ENCODE results near the gene TUBA8.
"Not testable (repeated sequence)": the region's sequence is repeated elsewhere in the genome, so short reads cannot be mapped to it uniquely, and the experiment has no call there.

Gene TUBA8

GRCh38 chr22:18105981-18106380, 4.6 kb upstream of the TUBA8 start:
- DNase-seq (ENCODE audit: low spot score) = not testable (repeated sequence)

GRCh38 chr22:18106550-18107341, 3.9 kb upstream of the TUBA8 start:
- not testable (repeated sequence) for DNase-seq (ENCODE audit: low spot score)

- DNase-seq (ENCODE audit: low spot score) = no peak
Measured at GRCh38 chr22:18108187-18108586, 2.4 kb upstream of the TUBA8 start.

DNA sequence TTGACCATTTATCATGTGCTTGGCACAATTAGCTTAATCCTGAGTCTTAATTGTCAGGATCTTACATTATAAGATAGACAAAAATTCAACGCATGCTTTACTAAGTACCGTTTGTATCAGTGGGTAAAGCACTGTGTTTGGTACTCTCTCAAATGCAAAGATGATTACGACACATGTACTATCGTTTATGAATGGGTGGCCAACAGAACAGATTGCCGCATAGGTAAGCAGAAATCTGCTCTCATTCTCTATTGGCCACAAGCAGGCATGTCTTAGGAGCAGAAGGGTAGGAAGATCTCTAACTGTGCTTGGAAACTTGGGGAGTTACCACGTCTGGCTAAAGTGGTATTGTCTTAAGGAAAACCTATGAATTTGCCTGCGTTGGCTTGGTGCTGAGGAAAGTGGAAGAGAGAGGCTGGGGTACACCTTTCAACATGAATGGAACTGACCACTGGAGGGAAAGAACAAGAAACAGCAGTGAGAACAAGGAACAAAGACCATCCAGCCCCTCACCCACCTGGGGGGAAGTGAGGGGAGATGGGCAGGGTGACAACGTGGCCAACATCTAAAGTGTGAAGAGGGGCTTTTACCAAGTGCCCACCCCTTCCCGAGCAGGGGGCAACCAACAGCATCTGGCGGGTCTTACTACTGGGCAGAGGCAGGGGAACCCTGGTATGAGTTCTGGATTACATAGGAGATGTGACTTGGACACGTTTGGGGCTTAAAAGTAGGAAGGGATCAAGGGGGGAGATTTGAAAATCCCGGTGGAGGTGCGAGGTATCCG, 1.0 kb upstream of the TUBA8 start:
- no peak for DNase-seq (ENCODE audit: low spot score)

DNA sequence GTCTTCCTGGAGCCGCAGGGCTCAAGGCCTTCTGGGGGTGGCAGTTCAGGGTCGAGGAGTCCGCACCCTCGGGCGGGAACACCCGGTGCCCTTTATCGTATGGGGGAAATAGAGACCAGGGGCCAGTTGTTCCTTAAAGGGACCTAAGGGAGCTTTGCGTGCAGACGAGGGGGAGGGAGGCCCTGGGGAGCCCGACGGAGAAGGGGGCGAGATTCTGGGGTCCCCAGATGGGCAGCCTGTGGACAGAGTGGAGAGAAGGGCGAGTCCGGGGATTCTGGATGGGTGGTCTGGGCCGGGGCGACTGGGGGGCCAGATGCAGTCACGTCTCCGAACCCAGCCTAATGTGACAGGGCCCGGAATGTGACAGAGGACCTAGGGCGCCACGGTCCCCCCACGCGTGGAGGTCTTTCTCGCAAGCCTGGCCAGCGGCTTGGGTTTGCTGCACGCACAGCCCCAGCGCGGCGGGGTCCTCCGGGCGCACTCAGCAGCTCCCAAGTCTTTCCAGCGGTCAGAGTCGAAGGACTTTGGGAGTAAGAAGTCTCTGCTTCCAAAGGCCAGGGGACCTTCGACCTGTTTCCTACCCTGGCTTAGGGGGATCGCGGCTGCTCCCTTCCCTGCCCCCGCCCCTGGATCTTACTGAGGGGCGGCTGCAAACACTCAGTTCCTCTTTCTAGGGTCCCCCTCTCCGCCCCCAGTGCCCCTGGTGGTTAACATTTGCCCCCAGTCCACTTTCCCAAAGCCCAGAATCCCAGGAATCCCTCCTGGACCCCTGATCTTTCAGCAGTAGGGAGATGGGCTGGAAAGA, 547 bp downstream of the TUBA8 start:
- DNase-seq (ENCODE audit: low spot score) = no peak

GRCh38 chr22:18111759-18112330, 1.2 kb downstream of the TUBA8 start:
- no peak for DNase-seq (ENCODE audit: low spot score)

DNA sequence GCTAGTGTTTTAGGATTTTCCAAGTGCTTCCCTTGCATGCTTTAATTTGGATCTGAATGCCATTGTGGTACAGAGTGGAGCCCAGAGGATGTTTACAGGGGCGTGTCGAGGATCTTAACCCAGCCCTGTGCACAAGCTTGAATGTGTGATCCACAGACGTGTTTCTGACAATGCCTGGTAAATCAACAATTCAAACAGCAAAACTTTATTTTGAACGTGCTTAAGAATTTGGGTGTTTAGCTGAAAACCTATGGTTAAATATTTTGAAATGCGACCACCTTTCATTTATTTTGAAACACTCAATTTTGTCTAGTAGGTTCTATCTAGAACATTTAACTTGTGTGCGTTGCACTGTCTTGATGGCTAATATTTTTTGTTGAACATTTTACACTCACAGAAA, 1.8 kb downstream of the TUBA8 start:
- DNase-seq (ENCODE audit: low spot score) = no peak

DNA sequence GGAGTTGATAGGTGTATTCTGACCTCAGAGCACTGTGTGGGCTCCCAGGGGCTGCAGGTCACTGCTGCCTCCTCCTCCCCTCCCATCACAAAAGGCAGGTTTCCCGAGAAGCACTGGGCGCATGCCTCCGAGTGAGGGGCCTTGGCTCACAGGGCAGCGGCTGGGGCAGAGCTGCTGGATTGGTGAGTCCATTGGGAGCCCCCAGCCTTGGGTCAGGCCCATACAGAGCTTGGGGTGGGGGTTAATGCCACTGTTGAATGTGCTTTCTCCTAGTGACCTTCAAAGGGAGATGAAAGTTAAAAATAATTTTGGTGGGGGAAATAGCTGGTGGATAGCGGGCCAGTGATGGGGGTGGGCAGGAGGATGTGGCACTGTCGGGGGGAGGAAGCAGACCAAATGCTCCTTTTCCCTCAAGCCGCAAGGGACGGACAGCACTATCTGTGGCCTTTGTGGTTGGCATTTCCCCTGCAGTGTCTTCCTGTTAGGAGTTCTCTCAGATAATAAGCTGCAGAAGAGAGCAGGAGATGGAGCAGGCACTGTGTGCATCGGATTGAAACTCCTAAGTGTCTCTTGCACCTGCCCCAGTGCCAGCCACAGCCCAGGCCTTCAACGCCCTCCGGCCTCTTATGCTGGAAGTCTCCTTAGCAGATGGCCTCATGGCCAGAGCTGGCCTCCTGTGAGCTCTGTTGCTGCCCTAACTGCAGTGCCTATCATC, 3.2 kb downstream of the TUBA8 start:
- DNase-seq (ENCODE audit: low spot score) = no peak

GRCh38 chr22:18114495-18114894, 3.9 kb downstream of the TUBA8 start:
- no peak for DNase-seq (ENCODE audit: low spot score)

- no peak for DNase-seq (ENCODE audit: low spot score)
Measured at GRCh38 chr22:18114976-18115652, 4.5 kb downstream of the TUBA8 start.

- no peak for DNase-seq (ENCODE audit: low spot score)
Measured at GRCh38 chr22:18115906-18116371, 5.3 kb downstream of the TUBA8 start.

DNA sequence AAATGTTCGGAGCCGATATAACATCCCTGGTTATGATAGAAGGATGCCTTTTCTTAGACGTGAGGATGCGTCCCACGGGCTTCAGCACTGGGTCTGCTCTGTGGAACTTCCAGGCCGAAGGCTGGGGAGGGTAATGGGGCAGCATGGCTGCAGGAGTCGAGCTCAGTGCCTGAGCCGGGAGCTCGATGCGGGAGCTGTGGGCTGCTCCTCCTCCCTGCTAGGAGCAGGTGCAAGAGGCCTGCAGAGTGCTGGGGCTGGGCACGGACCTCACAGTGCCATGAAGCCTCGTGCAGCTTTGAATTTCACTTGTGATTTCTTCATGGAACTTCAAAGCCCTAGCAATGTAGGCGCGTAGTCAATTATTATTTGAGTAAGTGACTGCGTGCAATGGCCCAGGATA, 6.0 kb downstream of the TUBA8 start:
- DNase-seq (ENCODE audit: low spot score) = no peak

DNA sequence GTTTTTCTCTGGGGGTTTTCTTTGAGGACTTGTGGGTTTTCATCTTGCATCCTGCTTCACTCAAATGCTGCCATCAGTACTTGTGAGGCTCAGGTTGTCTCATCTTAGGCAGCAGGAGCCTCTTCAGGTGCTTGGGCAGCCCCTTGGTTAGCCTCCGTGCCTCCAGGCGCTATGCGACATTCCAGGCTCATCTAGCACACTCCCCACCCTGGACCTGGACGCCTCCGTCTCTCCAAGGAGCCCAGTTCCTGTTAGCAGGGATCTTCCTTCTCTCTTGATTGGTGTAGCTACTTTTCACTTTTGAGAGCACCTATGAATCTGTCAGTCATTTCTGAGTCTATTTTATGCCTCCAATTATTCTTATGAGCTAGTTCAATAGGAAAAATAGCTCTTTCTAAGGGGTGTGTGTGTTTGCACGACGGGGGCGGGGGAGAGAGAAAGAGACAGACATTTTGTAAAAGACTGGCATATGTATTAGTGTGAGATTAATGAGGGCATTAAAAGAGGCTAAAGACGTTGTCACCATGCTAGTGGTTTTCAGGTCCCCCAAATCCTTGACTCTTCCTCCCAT, 7.8 kb downstream of the TUBA8 start:
- DNase-seq (ENCODE audit: low spot score) = no peak

DNA sequence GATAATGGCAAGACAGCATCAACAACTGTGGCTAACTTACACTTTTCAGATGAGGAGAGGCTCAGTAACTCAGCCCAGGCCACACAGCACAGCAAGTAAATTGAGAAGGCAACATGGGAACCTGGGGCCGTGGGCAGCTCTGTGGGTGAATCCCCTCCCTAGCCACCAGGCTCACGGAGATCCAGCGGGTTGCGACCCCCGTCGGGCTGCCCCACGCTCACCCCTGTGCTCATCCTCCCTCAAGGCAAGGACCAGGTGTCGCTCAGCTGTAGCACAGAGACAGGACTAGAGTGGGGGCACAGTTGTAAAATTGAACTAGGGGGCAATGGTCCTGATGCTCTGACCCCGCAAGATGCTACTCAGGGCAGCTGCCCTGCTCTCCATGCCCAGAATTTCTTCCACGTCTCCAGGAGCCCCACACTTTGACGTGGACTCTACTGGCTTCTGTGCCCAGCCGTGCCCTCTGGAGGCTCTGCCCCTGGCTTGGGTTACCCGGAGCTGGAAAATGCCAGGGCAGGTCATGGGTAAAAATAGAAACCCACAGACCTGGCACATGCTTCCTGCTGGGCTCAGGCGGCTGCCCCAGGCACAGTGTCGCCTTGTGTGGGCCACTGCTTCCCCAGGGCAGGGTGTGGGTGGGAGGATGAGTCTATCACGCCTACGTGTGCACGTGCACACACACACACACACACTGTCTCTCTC, 9.0 kb downstream of the TUBA8 start:
- no peak for DNase-seq (ENCODE audit: low spot score)

GRCh38 chr22:18120857-18121256, 10.2 kb downstream of the TUBA8 start:
- no peak for DNase-seq (ENCODE audit: low spot score)

DNA sequence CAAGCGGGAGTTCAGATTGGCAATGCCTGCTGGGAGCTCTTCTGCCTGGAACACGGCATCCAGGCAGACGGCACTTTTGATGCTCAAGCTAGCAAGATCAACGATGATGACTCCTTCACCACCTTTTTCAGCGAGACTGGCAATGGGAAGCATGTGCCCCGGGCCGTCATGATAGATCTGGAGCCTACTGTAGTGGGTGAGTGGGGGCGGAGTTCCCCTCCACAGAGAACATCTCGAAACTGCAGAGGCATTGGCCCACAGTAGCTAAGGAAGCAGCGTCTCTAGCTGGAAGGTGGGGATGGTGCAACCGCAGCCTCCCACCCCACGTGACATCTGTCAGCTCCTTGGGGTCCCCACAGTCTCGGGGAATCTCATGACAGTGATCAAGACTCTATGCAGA, 10.9 kb downstream of the TUBA8 start:
- no peak for DNase-seq (ENCODE audit: low spot score)

GRCh38 chr22:18121954-18122554, 11.4 kb downstream of the TUBA8 start:
- DNase-seq (ENCODE audit: low spot score) = no peak

DNA sequence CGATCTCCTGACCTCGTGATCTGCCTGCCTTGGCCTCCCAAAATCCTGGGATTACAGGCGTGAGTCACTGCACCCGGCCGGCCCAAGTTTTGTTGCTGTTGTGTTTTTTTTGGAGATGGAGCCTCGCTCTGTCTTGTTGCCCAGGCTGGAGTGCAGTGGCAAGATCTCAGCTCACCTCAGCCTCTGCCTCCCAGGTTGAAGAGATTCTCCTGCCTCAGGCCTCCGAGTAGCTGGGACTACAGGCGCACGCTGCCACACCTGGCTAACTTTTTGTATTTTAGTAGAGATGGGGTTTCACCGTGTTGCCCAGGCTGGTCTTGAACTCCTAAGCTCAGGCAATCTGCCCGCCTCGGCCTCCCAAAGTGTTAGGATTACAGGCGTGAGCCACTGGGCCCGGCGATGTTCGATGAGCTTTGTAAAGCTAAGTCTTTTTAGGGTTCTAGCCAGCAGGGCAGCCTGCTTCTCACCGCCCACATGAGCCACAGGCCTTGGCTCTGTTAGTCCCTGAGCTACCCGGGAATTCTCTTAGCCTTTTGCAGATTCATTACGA, 12.9 kb downstream of the TUBA8 start:
- DNase-seq (ENCODE audit: low spot score) = not testable (repeated sequence)

DNA sequence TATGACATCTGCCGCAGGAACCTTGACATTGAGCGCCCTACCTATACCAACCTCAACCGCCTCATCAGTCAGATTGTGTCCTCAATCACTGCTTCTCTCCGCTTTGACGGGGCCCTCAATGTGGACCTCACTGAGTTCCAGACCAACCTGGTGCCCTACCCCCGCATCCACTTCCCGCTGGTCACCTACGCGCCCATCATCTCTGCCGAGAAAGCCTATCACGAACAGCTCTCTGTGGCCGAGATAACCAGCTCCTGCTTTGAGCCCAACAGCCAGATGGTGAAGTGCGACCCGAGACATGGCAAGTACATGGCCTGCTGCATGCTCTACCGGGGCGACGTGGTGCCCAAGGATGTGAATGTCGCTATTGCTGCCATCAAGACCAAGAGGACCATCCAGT, 16.0 kb downstream of the TUBA8 start:
- no peak for DNase-seq (ENCODE audit: low spot score)
